NCI-H345 treated with DMSO at 0.1 percent for 48 hours (cell line): ENCODE results near the gene MAP2K5.

Experiments used
- DNase-seq: peaks from one replicate; lab custom pipeline; 2025; ENCODE audit not compliant: unreplicated experiment; lab: John Stamatoyannopoulos, UW

Gene MAP2K5

GRCh38 chr15:67542420-67543347 lies at the start of gene MAP2K5:
TSS of gene MAP2K5 (plus strand) at chr15:67542703. CDS start at chr15:67543336, 633 bp downstream.
- DNase-seq, result peak; percentile 41

- DNase-seq, result no peak
These were observed 46.9 kb upstream of the MAP2K5 start for GRCh38 chr15:67495585-67495984.

GRCh38 chr15:67501177-67501835 lies 41.2 kb upstream of the MAP2K5 start:
- no peak for DNase-seq

GRCh38 chr15:67501836-67502461 lies 40.6 kb upstream of the MAP2K5 start:
- no peak for DNase-seq

- DNase-seq, result no peak
These were observed 38.4 kb upstream of the MAP2K5 start for GRCh38 chr15:67504056-67504455.

GRCh38 chr15:67504796-67505195 lies 37.7 kb upstream of the MAP2K5 start:
- DNase-seq, result no peak

- no peak for DNase-seq
These were observed 36.6 kb upstream of the MAP2K5 start for GRCh38 chr15:67505675-67506572.

- no peak for DNase-seq
These were observed 35.4 kb upstream of the MAP2K5 start for GRCh38 chr15:67506775-67507747.

- no peak for DNase-seq
These were observed 34.1 kb upstream of the MAP2K5 start for GRCh38 chr15:67508407-67508806.

GRCh38 chr15:67509918-67510317 lies 32.6 kb upstream of the MAP2K5 start:
- no peak for DNase-seq

DNA sequence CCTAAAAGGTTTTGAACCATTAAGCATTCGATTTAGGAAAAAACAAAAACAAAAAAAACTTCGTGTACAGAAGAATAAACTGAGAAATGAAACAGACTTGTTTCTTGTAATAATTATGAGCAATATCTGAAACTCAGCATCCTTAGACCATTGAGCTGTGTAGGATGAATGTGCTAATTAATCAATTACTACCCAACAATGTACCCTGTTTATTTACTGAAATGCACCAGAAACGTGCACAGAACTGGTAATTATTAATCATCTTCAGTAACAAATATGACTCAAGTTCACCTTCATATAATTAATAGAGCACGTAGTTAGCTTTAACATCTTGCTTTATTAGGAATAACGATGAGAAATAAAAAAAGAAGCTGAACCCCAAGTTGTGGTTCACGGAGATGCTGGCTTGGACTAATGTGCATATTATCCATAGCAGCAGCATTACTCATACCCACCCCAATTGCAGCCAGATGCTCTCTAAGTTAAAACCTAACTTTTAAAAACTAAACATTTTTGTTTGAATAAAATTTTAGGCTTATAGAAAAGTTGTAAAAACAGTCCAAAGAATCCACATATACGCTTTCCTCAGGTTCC lies 31.8 kb upstream of the MAP2K5 start:
- no peak for DNase-seq

DNA sequence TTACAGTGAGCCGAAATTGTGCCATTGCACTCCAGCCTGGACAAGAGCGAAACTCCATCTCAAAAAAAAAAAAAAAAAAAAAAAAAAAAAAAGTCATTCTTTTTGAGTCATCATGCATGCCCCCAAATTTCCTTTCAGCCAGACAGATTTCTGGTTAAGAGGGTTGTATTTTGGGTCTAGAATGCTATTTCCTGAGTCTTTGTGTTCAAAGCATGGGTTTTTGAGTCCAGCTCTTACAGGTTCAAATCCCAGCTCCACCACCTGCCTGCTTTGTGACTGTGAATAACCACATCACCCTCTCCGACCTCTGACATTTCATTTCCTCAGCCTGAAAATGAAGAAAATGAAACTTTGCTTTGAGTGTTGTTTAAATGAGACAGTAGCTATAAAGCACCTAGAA lies 30.9 kb upstream of the MAP2K5 start:
- no peak for DNase-seq

DNA sequence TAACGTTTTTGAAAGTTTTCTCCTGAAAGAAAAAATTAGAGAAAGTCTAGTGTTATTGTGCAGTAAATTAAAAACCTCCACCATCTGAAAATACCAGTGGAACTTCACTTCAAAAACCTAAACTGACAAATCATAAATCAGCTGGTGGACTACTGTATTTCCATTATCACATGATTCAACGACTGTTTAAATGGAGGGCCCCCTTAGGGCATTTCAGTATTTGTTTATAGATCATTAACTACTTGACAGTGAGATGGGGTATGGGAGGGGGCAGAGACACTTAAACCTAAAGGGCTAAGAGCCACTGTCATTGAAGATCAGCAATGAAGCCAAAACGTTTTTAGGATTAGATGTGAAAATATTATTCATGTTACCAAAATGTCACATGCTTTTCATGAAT lies 30.4 kb upstream of the MAP2K5 start:
- DNase-seq, result peak; percentile 15

DNA sequence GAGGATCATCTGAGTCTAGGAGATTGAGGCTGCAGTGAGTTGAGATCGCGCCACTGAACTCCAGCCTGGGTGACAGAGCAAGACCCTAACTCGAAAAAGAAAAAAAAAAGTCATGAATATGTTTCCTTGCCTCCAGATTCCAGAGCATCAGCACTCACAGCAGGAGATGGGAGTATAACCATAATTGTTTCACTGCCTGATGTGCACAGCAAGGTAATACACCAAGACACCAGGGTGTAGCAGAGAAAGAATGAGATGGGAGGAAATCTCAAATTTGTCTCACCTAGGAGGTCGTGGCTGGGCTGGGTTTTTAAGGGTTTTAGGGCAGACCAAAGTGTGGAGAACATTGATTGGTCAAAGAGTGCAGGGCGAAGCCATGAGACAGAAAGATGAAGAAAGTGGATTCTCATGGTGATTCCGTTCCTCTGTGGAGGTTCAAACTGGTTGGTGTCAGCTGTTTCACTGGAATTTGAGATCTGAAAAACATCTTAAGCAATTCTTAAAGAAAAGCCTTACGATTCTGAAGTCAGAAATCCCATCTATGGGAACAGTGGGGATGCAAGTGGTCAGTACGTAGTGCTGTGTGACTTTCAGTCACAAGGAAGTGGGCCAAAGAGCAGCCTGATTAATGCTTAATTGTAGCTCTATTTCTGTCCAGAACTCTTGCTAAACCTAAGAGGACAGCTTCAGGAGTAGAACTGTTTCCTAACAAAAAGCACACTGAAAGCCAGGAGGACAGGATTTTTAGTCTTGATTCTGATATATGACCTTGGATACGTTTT lies 29.4 kb upstream of the MAP2K5 start:
- DNase-seq, result no peak

DNA sequence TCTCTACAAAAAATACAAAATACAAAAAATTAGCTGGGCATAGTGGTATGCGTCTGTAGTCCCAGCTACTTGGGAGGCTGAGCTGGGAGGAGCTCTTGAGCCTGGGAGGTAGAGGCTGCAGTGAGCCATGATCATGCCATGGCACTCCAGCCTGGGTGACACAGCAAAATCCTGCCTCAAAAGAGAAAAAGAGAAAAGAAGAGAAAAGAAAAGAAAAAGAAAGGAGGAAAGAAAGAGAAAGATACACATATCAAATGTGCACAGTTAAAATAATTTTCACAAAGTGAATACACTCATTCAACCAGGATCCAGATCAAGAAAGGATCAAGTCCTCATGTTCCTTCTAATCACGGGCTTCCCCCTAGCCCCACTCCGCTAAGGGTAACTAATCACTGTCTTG lies 27.4 kb upstream of the MAP2K5 start:
- DNase-seq, result no peak

- no peak for DNase-seq
These were observed 26.9 kb upstream of the MAP2K5 start for GRCh38 chr15:67515557-67515956.

- no peak for DNase-seq
These were observed 22.0 kb upstream of the MAP2K5 start for GRCh38 chr15:67520321-67521028.
